ENCODE measurements around the gene NFIC.

DNA sequence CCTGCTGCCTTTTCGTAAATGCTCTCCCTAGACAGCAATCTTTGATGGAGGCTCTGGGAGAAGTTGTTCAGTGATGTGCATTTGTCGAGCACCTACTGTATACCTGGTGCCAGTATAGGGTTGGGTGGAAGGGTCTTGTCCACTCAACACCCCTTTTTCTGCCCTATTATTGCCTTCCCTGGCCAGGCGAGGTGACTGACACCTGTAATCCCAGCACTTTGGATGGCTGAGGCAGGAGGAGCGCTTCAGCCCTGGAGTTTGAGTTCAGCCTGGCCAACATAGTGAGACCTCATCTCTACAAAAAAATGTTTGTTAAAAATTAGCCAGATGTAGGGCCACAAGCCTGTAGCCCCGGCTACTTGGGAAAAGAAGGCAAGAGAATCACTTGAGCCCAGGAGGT lies 49.3 kb downstream of the NFIC start:
- TF ChIP-seq, protein P1, sequence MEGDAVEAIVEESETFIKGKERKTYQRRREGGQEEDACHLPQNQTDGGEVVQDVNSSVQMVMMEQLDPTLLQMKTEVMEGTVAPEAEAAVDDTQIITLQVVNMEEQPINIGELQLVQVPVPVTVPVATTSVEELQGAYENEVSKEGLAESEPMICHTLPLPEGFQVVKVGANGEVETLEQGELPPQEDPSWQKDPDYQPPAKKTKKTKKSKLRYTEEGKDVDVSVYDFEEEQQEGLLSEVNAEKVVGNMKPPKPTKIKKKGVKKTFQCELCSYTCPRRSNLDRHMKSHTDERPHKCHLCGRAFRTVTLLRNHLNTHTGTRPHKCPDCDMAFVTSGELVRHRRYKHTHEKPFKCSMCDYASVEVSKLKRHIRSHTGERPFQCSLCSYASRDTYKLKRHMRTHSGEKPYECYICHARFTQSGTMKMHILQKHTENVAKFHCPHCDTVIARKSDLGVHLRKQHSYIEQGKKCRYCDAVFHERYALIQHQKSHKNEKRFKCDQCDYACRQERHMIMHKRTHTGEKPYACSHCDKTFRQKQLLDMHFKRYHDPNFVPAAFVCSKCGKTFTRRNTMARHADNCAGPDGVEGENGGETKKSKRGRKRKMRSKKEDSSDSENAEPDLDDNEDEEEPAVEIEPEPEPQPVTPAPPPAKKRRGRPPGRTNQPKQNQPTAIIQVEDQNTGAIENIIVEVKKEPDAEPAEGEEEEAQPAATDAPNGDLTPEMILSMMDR (IDR thresholded peaks at IDR 0.05; ENCODE audit: low read length): no peak
- no peak for TF ChIP-seq EZH2 (IDR thresholded peaks at IDR 0.05; ENCODE audit: borderline replicate concordance, low read length)

Data from OCI-LY1 (cell line).